Endothelial cell of hepatic sinusoid (primary cell): ENCODE results near the gene ADAP1.
"Not testable (repeated sequence)": the region's sequence is repeated elsewhere in the genome, so short reads cannot be mapped to it uniquely, and the experiment has no call there.

ENCODE experiments used
- in situ Hi-C: cut with HindIII; loops from 2 replicates; pipeline ENCODE4 v1.10.0; 2017; ENCODE audit warnings: low sequenced_read_pairs

ADAP1 gene

GRCh38 chr7:926061-927030 is 28.1 kb downstream of the ADAP1 start:
- in situ Hi-C loops = no loop called here

DNA sequence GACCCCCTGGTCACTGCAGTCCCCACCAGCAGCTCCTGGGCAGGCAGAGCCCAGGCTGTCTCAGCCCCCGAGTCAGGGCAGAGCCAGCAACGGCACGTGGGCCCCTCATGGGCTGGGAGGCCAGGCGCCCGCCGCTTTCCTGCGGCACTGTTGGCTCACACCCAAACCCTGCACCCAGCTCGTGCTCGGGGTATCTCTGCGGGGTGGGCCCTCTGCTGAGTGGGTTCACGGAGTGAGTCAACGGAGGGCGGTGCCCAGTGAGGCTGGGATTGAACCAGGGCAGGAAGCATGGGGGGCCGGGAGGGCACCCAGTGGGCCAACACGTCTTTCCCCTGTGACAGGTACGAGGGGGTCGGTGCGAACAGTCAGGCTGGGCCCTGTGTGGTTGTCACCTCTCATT is 28.9 kb downstream of the ADAP1 start:
- in situ Hi-C loops = no loop called here

DNA sequence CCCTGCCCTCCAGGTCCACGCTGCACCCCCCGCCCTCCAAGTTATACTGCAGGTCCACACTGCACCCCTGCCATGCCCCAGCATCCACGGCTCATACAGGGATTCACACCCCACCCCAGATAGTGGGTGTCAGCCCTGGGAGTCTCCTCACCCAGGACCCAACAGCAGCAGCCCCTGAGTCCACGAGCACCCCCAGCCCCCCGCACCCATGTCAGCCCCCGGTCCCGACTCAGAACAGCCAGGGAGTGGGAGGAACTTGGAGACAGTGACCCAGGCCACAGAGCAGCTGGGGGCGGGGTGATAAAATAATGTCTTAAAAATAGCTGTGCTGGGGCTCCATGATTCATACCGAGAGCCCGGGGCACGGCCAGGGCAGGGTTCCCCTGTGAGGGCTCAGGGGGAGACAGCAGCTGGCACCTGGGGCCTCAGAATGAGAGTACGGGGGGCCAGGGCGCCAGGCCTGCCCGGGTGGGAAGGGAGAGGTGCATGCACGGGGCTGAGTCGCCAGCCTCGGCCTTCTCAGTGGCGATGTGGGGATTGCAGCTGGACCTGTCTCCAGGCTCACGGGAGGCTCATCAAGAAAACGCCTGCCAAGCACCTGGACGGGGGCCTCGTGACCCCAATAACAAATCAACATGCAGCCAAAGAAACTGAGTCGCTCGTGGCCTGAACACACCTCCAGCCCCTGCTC is 29.8 kb downstream of the ADAP1 start:
- in situ Hi-C loops = no loop called here

- in situ Hi-C loops = not testable (repeated sequence)
Observed at GRCh38 chr7:924042-924441, 30.4 kb downstream of the ADAP1 start.

DNA sequence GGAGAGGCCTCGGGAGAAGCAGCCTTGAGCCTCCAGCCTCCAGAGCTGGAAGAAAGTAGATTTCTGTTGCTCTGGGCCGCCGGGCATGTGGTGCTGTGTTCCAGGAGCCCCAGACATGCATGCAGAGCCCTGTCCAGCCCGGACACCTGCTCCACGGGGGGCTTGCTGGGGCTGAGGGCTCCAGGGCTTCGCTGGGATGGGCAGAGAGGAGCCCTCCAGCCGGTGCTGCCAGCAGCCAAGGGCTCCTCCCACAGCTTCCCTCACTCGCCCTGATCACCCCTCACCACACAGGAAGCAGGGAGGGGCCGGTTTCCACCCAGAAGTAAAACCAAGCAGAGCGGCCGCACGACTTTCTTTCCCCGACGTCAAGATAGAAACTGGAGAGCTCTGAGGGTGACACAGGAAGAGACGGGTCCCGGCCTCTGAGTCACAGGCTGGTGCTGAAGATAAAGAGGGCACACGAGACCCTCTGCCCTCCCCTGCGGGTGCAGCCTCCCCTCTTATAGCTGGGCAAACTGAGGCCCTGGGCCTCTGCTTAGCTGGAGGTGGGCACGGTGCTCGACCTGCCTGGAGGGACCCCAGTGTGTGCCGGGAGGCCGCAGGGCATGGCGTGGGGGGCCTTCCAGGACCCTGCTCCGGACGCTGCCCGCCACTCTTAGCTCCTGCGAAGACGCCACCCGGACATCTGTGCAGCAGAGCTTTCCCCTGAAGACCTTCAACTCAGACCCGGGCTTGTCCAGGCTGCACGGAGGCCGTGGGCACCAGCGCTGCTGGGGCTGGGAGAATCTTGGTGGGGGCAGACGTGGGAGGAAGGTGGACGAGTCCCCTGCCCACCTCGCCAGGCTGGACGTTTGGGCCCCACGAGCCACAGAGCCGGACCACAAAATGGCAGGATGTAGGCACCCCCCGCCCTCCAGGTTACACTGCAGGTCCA is 31.1 kb downstream of the ADAP1 start:
- in situ Hi-C loops = no loop called here

DNA sequence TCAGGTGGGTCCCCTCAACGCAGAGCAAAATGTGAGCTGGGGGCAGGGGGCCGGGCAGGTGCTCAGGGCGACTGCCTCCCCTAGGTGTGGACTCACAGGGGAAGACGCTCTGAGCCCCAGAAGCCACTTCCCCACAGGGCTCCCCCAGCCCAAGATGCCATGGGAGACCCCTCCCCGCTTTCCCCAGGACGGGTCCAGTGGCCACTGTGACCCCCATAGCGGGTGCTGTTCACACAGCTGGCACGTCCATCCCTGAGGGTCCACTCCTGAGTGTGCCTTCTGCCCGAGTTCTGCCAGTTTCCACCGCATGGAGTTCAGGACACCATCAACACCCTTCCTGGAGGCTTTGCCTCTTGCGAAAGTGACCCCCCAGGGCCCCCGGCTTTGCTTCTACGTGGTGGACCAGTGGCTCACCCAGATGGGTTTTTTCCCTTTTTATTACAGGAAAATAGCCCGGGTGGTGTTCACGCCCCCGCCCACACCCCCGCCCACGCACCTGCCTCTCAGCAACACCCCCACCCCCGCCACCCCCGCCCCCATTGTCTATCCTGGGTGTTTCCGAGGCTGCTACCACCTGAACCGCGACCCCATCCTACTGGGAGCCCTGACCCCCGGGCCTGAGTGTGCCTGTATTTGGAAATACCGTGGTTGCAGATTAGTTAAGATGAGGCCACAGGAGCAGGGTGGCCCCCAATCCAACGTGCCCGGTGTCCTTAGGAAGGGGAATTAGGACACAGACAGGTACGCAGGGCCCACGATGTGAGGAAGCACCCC is 32.0 kb downstream of the ADAP1 start:
- in situ Hi-C loops = no loop called here

DNA sequence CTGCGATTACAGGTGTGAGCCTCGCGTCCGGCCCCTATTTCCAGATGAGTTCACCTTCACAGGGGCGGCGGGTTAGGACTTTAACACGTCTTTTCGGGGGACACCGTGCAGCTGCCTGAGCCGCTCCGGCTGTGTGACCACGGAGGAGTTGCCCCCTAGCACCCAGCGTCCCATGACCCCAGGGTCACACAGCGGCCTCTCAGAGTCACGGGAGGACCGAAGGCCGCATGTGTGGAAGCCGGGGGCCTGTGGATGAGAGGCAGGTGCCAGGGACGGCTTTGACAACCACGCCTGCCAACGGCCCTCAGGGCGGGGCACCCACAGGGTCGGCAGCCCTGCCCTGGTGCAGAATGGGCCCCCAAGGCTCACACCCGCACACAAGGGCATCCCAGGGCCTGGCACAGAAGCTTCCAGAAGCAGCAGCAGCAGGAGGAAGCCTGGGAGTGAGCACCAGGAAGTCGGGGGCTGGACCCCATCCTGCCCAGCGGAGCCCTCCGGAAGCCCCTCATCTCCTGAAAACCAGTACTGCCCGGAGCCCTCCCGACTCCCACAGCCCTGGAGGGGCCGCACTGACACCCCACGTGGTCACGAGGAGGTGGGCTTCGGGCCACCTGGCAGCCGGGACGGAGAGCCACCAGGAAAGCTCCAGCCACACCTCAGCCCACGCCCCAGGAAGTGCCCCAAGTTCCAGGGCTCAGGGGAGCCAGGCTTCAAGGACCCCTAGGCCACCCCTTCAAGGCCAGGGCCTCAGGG is 32.7 kb downstream of the ADAP1 start:
- in situ Hi-C loops = no loop called here

DNA sequence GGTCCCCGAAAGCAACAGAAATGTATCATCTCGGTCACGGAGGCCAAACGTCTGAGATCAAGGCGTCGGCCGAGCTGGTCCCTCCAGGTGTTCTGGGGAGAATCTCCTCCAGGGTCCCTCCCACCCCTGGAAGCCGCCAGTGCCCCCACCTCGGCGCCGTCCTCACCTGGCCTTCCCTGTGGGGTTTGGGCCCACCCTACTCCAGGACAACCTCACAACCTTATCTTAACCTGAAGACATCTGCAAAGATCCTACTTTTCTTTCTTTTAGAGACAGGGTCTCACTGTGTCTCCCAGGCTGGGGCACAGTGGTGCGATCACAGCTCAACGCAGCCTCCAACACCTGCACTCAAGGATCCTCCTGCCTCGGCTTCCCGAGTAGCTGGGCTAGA is 33.4 kb downstream of the ADAP1 start:
- in situ Hi-C loops = no loop called here

GRCh38 chr7:920351-921070 is 34.0 kb downstream of the ADAP1 start:
- in situ Hi-C loops = no loop called here

- in situ Hi-C loops = no loop called here
Observed at GRCh38 chr7:919924-920341, 34.5 kb downstream of the ADAP1 start.

GRCh38 chr7:919114-919442 is 35.4 kb downstream of the ADAP1 start:
- in situ Hi-C loops = no loop called here

- in situ Hi-C loops = no loop called here
Observed at GRCh38 chr7:918441-919113, 35.9 kb downstream of the ADAP1 start.

DNA sequence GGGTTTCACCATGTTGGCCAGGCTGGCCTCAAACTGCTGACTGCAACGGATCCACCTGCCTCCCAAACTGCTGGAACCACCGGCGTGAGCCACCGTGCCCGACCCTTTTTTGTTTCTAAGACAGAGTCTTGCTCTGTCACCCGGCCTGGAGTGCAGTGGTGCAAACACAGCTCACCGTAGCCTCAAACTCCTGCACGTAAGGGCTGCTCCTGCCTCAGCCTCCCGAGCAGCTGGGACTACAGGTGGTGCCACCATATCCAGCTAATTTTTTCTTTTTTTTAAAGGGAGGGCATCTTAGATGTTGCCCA is 36.4 kb downstream of the ADAP1 start:
- in situ Hi-C loops = no loop called here

- in situ Hi-C loops = no loop called here
Observed at GRCh38 chr7:917255-918117, 37.0 kb downstream of the ADAP1 start.

GRCh38 chr7:916291-916941 is 38.1 kb downstream of the ADAP1 start:
- in situ Hi-C loops = no loop called here

- in situ Hi-C loops = no loop called here
Observed at GRCh38 chr7:915291-916218, 38.9 kb downstream of the ADAP1 start.
